Measurements from ENCODE around the gene CPT1C. TPM values are rescaled to one million over a fixed set of nuclear protein-coding genes. Genes with fewer than 3 reads are reported as not detected.
A peak's percentile ranks its signal among the peaks of the same experiment; 100 is the strongest.

Gene CPT1C
- total and polyA plus RNA-seq, 2 donors (not counting 3 experiments of a cell fraction or from before 2014, with no cell fraction given) = 45.7 to 80.8 TPM

DNA sequence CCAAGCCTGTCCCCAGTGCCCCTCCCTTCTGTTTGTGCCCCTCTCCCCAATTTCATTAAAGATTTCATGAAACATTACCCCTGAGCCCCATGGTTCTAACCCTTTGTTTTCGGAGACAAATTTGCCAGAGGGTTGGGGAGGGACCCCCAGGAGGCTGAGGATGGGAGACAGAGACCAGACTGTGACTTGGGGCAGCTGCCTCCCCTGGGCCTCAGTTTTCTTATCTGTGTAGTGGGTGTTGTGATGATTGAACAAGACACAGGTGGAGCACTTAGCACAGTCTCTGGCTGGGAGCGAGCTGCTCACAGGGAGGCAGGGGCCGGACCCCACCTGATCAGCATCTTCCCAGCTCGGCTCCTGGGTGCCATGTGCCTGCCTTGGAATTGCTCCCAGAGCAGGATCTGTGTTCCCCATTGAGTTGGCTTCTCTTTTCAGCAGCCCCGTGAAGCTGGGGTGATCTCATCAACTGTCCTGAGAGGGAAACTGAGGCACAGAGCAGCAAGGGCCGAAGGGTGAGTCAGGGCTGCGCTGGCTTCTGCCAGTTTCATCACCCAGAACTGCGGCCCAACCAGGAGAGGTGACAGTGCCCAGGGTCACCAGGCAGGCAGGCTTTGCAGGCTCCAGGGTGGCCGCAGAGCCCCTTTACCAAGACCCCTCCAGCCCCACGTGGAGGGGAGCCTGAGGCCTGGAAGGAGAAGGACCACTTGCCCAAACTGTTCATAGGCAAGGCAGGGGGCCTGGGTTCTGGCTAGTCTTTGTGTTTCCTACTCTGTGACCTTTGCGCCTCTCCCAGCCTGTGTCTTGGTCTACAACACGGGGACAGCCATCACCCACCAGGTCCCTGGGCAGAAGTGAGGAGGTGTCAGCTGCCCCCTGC, 32.1 kb upstream of the CPT1C start:
- BruUV-seq (replicated peaks) = no TSS peak
- no peaks in the 10 kb centered on the region for H3K4me1 ChIP-seq (ENCODE audit: control insufficient read depth, extremely low read depth, insufficient read depth, low read length)
- no peak overlapping the region for H3K9ac ChIP-seq (replicated peaks; ENCODE audit: extremely low read depth, insufficient read depth, low read length)
- no peaks in the 10 kb centered on the region for H3K79me2 ChIP-seq (ENCODE audit: control insufficient read depth, insufficient read depth, low read length)
- H3K4me2 ChIP-seq (ENCODE audit: insufficient read depth, low read length) = no peak overlapping the region
- ChIA-PET POLR2A (no interaction called here), CTCF (interaction anchor here (1.5 kb wide), 1 partner anchor 10 kb away, joined by 3 read pairs; no protein-coding TSS in a partner anchor)
- H3K4me3 ChIP-seq (replicated peaks in 1 of 3; ENCODE audit: insufficient read depth in 1 of 3, low read depth in 1 of 3, low read length in 3 of 3) = no peak overlapping the region
- no peaks in the 10 kb centered on the region for H3K27me3 ChIP-seq (ENCODE audit: control insufficient read depth in 2 of 2, insufficient read depth in 2 of 2, low read length in 2 of 2)
- H3K9me1 ChIP-seq (replicated peaks; ENCODE audit: control insufficient read depth, extremely low read depth, insufficient read depth, low read length) = no peaks in the 10 kb centered on the region
- no peak for DNase-seq (ENCODE audit: low read depth, low spot score)
- no peaks in the 10 kb centered on the region for H3K9me3 ChIP-seq (replicated peaks; ENCODE audit: control insufficient read depth, insufficient read depth, low read length)
- H3K27ac ChIP-seq (ENCODE audit: insufficient read depth, low read depth, low read length) = no peak overlapping the region
- no peak for FAIRE-seq
- peaks cover 17 to 74% of the 10 kb centered on the region in 2 experiments for H3K36me3 ChIP-seq (ENCODE audit: control insufficient read depth in 2 of 2, extremely low read depth in 1 of 2, insufficient read depth in 2 of 2, low read length in 2 of 2)
- no peak for TF ChIP-seq JUN (IDR thresholded peaks at IDR 0.05; ENCODE audit: borderline replicate concordance, insufficient read depth, insufficient read length, low read depth)
- TF ChIP-seq MYC (IDR thresholded peaks at IDR 0.05; ENCODE audit: low read depth, low read length) = no peak
- peak; percentile 6 for TF ChIP-seq POLR2A (IDR thresholded peaks at IDR 0.05; ENCODE audit: low read depth, low read length)
- TF ChIP-seq, protein P1, sequence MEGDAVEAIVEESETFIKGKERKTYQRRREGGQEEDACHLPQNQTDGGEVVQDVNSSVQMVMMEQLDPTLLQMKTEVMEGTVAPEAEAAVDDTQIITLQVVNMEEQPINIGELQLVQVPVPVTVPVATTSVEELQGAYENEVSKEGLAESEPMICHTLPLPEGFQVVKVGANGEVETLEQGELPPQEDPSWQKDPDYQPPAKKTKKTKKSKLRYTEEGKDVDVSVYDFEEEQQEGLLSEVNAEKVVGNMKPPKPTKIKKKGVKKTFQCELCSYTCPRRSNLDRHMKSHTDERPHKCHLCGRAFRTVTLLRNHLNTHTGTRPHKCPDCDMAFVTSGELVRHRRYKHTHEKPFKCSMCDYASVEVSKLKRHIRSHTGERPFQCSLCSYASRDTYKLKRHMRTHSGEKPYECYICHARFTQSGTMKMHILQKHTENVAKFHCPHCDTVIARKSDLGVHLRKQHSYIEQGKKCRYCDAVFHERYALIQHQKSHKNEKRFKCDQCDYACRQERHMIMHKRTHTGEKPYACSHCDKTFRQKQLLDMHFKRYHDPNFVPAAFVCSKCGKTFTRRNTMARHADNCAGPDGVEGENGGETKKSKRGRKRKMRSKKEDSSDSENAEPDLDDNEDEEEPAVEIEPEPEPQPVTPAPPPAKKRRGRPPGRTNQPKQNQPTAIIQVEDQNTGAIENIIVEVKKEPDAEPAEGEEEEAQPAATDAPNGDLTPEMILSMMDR (IDR thresholded peaks at IDR 0.05; ENCODE audit: extremely low read depth in 1 of 2, insufficient read depth in 1 of 2, low read depth in 1 of 2, low read length in 2 of 2) = no peak
- TF ChIP-seq POLR2AphosphoS5 (IDR thresholded peaks at IDR 0.05; ENCODE audit: insufficient read depth, low read depth, low read length) = no peak
- no peak overlapping the region for H2AFZ ChIP-seq (ENCODE audit: low read depth, low read length)
- dilution Hi-C loops (cut with MboI; ENCODE audit: extremely low pct_ligation_motif_present, low sequenced_read_pairs) (no loop called here), intact Hi-C loops (cut with micrococcal nuclease) (no loop called here)
- H4K20me1 ChIP-seq (replicated peaks; ENCODE audit: control insufficient read depth, extremely low read depth, insufficient read depth, low read length) = no peaks in the 10 kb centered on the region
